NCI-H2196 treated with DMSO at 0.1 percent for 48 hours (cell line): ENCODE results near the gene KIF15.
A peak's percentile ranks its signal among the peaks of the same experiment; 100 is the strongest.

Source experiments
- DNase-seq: peaks from one replicate; lab custom pipeline; 2025; ENCODE audit not compliant: unreplicated experiment; lab: John Stamatoyannopoulos, UW

Gene KIF15, protein sequence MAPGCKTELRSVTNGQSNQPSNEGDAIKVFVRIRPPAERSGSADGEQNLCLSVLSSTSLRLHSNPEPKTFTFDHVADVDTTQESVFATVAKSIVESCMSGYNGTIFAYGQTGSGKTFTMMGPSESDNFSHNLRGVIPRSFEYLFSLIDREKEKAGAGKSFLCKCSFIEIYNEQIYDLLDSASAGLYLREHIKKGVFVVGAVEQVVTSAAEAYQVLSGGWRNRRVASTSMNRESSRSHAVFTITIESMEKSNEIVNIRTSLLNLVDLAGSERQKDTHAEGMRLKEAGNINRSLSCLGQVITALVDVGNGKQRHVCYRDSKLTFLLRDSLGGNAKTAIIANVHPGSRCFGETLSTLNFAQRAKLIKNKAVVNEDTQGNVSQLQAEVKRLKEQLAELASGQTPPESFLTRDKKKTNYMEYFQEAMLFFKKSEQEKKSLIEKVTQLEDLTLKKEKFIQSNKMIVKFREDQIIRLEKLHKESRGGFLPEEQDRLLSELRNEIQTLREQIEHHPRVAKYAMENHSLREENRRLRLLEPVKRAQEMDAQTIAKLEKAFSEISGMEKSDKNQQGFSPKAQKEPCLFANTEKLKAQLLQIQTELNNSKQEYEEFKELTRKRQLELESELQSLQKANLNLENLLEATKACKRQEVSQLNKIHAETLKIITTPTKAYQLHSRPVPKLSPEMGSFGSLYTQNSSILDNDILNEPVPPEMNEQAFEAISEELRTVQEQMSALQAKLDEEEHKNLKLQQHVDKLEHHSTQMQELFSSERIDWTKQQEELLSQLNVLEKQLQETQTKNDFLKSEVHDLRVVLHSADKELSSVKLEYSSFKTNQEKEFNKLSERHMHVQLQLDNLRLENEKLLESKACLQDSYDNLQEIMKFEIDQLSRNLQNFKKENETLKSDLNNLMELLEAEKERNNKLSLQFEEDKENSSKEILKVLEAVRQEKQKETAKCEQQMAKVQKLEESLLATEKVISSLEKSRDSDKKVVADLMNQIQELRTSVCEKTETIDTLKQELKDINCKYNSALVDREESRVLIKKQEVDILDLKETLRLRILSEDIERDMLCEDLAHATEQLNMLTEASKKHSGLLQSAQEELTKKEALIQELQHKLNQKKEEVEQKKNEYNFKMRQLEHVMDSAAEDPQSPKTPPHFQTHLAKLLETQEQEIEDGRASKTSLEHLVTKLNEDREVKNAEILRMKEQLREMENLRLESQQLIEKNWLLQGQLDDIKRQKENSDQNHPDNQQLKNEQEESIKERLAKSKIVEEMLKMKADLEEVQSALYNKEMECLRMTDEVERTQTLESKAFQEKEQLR (N-terminal part only)

GRCh38 chr3:44761424-44762169, at the start of gene KIF15, which contains the start of gene KIAA1143:
TSS of gene KIF15 (plus strand) at chr3:44761794. CDS start at chr3:44761866, 72 bp downstream.
TSS of gene KIAA1143 (minus strand) at chr3:44761619. CDS start at chr3:44761602, 17 bp downstream.
- peak; percentile 58 for DNase-seq

DNA sequence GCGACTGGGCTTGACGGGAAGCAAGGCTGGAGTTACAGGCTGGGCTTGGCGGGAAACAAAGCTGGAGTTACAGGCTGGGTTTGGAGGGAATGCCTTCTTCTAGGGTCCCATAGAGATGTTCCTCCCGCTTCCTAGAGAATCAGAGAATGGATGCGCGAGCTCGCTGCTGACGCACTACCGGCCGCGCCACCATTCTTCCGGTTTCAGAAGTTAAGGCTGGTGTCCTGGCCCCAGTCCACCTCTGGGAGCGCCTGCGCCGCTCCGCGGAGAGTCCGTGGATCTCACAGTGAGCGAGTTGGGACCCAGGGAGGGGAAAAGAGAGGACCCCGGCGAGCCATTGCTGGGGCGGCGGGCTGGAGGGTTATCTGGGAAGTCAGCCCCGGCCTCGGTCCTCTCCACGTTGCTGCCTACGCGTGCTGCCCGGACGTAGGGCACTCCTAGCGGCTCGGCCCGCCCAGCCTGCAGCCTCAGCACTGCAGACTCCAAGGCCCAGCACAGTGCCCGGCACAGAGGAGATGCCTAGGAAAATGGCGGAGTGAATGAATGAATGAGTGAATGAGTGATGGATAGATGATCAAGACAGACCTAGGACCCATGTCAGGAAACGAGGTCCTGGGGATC, 49.0 kb upstream of the KIF15 start, which contains the start of gene ZNF502:
Gene ZNF502 (plus strand): TSS at position 206 of the 621 bp plus-strand sequence. CDS start 7,602 bp downstream, outside the sequence.
- no peak for DNase-seq

- DNase-seq, result no peak
Observed at GRCh38 chr3:44721231-44722102, 40.1 kb upstream of the KIF15 start.

DNA sequence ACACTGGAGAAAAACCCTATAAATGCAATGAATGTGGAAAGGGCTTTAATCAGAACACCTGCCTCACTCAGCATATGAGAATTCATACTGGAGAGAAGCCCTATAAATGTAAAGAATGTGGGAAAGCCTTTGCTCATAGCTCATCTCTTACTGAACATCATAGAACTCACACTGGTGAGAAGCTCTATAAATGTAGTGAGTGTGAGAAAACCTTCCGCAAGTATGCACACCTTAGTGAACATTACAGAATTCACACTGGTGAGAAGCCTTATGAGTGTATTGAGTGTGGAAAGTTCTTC, 39.5 kb upstream of the KIF15 start:
- no peak for DNase-seq

GRCh38 chr3:44729384-44729910, 32.1 kb upstream of the KIF15 start, which contains the start of gene ZNF501:
TSS of gene ZNF501 (plus strand) at chr3:44729635. CDS start at chr3:44734422, 4,787 bp downstream.
- peak; percentile 15 for DNase-seq

DNA sequence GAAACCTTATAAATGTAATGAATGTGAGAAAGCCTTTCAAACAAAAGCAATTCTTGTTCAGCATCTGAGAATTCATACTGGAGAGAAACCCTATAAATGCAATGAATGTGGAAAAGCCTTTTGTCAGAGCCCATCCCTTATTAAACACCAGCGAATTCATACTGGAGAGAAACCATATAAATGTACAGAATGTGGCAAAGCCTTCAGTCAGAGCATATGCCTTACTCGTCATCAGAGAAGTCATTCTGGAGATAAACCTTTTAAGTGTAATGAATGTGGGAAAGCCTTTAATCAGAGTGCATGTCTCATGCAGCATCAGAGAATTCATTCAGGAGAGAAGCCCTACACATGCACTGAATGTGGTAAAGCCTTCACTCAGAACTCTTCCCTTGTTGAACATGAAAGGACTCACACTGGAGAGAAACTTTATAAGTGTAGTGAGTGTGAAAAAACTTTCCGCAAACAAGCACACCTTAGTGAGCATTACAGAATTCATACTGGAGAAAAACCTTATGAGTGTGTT, 26.9 kb upstream of the KIF15 start:
- DNase-seq, result no peak

- DNase-seq, result no peak
Observed at GRCh38 chr3:44761101-44761423, 532 bp upstream of the KIF15 start.

GRCh38 chr3:44762170-44762677, 630 bp downstream of the KIF15 start:
- DNase-seq, result no peak

DNA sequence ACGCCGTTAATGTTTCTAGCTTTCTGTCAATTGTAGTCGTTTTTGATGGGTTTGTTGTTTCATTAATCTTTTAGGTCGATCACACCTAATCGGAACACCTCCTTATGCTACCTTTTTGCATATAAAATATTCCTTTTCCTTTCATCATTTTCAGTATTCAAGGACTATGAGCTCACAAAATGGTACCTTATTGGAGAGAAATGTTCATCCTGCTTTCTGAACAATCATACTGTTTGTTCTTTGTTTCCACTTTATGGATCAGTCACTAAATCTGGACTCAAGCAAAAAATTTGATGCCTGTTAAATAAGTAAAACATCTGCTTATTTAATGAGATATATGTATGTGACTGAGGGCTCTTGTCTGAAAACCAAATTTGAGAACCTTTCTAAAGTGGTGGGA, 1.1 kb downstream of the KIF15 start:
- DNase-seq, result no peak

- DNase-seq, result no peak
Observed at GRCh38 chr3:44764248-44764647, 2.7 kb downstream of the KIF15 start.

- no peak for DNase-seq
Observed at GRCh38 chr3:44771424-44772098, 10.0 kb downstream of the KIF15 start.

GRCh38 chr3:44772099-44772442, 10.5 kb downstream of the KIF15 start:
- DNase-seq, result no peak

DNA sequence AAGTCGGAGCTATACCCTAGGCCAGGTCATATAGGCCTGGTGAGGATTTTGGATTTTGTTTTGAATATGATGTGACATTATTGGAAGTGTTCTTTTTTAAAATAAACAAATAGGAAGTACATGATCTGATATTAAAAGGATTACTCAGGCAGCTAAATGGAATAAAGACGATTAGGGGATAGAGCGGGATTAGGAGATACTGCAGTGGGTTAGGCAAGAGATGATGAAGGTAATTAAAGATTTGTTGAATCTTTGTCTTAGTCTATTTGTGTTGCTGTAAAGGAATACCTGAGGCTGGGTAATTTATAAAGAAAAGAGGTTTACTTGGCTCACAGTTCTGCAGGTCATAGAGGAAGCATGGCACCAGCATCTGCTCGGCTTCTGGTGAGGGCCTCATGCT, 21.3 kb downstream of the KIF15 start:
- DNase-seq, result no peak

- no peak for DNase-seq
Observed at GRCh38 chr3:44795197-44795596, 33.6 kb downstream of the KIF15 start.

- DNase-seq, result no peak
Observed at GRCh38 chr3:44802011-44802410, 40.4 kb downstream of the KIF15 start.

DNA sequence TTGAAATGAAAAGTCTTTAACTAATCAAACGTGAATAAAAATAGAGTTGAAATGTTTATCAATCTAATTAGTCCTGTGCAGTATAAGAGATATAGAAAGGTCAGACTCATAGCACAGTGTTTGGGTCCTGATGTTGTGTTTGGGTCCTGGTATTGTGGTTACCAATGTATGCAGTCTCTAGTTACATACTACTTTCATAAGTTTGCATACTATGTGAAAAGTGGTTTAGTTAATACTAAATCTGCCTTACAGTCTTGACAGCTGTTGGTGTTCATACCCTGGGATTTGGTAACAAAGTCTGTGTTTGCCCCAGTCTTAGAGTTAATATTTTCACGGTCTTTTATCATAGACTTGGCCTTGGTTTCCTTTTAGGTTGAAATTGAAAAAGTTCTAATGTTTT, 41.7 kb downstream of the KIF15 start:
- no peak for DNase-seq

DNA sequence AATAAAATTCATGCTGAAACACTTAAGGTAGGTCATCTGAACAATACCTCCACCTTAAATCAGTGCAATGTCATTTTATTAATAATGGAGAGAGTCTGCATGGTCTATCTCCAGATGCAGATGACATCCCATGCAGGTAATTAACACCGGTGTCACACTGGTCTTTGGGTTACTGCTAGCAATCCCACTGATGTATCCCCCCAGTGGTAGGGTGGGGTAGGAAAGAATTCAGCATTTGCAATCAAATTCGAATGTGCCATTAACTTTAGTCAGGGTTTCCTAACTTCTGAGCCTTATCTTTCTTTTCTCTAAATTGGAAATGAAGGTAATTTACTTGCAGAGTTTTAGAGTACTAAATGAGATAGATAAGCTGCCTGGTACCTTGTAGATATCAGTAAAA, 44.4 kb downstream of the KIF15 start:
- no peak for DNase-seq

DNA sequence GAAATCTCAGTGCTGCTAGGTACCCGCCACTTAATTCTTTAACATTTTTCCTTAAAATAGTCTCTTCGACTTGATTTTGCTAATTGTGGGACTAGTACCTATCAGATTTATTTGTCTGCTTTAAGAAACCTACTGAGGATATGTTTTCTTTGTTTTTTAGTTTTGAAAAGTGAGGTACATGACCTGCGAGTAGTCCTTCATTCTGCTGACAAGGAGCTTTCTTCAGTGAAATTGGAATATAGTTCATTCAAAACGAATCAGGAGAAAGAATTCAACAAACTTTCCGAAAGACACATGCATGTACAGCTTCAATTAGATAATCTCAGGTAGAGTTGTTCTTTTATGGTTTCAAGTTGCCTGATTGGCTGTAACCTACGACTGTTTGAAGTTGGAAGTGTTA, 53.2 kb downstream of the KIF15 start:
- no peak for DNase-seq
